T-helper 17 cell (primary cell): ENCODE results near the gene DMXL2. TPM values are rescaled to one million over a fixed set of nuclear protein-coding genes. Genes with fewer than 3 reads are reported as not detected.
"Not testable (repeated sequence)": the region's sequence is repeated elsewhere in the genome, so short reads cannot be mapped to it uniquely, and the experiment has no call there.

Experiments used
- ATAC-seq: fragments of 150-1000 bp; cut with Tn5 transposase; 2 replicates; pipeline ENCODE4 v1.10.0; 2021; ENCODE audit warnings: mild to moderate bottlenecking, moderate library complexity
- DNase-seq, 3 donors: peaks; one replicate each; pipeline versions ENCODE4 v3.0.0 to v3.0.0-alpha.2; 2020 to 2021
- H3K9me3 ChIP-seq: one replicate; pipeline ENCODE4 v1.7.0; 2013; ENCODE audit warnings: low read length, mild to moderate bottlenecking; ENCODE audit not compliant: control insufficient read depth, poor library complexity, severe bottlenecking
- H3K27ac Mint-ChIP-seq: one replicate; pipeline ENCODE4 v1.8.0; 2022; ENCODE audit warnings: mild to moderate bottlenecking, moderate library complexity, mixed read lengths
- H3K27me3 Mint-ChIP-seq: one replicate; pipeline ENCODE4 v1.8.0; 2022; ENCODE audit warnings: mixed read lengths
- H3K36me3 Mint-ChIP-seq: one replicate; pipeline ENCODE4 v1.8.0; 2022; ENCODE audit warnings: low read depth, mixed read lengths
- H3K4me1 Mint-ChIP-seq: one replicate; pipeline ENCODE4 v1.8.0; 2022; ENCODE audit warnings: mild to moderate bottlenecking, mixed read lengths
- H3K4me3 Mint-ChIP-seq: one replicate; pipeline ENCODE4 v1.8.0; 2022; ENCODE audit warnings: mild to moderate bottlenecking, moderate library complexity, mixed read lengths
- total RNA-seq, 4 donors: library from RNA in 2 of 4; stranded (reverse) in 2 of 4; gene quantifications; one replicate each; pipeline ENCODE4 v1.2.3 and lab custom pipeline; 2022 to 2026

The DMXL2 gene
- total RNA-seq, 2 donors from 2014 or later = 5.5 to 7.5 TPM

- ATAC-seq = no peak
- H3K27ac Mint-ChIP-seq = no peak overlapping the region
- no peak overlapping the region for H3K4me3 Mint-ChIP-seq
- H3K4me1 Mint-ChIP-seq = no peaks in the 10 kb centered on the region
- no peaks in the 10 kb centered on the region for H3K27me3 Mint-ChIP-seq
- DNase-seq = no peak
- no peaks in the 10 kb centered on the region for H3K36me3 Mint-ChIP-seq
- H3K9me3 ChIP-seq = no peaks in the 10 kb centered on the region
Measured at GRCh38 chr15:51579012-51579411, 43.6 kb downstream of the DMXL2 start.

- Mint-ChIP-seq H3K4me3 (no peak overlapping the region), H3K4me1 (no peaks in the 10 kb centered on the region), H3K27ac (no peak overlapping the region), H3K36me3 (no peaks in the 10 kb centered on the region), H3K27me3 (no peaks in the 10 kb centered on the region)
- DNase-seq (no peak), ATAC-seq (no peak)
- no peaks in the 10 kb centered on the region for H3K9me3 ChIP-seq
Measured at GRCh38 chr15:51577636-51578304, 44.8 kb downstream of the DMXL2 start.

GRCh38 chr15:51576911-51577500 is 45.6 kb downstream of the DMXL2 start:
- H3K4me3 Mint-ChIP-seq = no peak overlapping the region
- H3K4me1 Mint-ChIP-seq = no peaks in the 10 kb centered on the region
- no peaks in the 10 kb centered on the region for H3K27me3 Mint-ChIP-seq
- no peaks in the 10 kb centered on the region for H3K36me3 Mint-ChIP-seq
- no peaks in the 10 kb centered on the region for H3K9me3 ChIP-seq
- DNase-seq (no peak), ATAC-seq (no peak)
- no peak overlapping the region for H3K27ac Mint-ChIP-seq

GRCh38 chr15:51576286-51576850 is 46.2 kb downstream of the DMXL2 start:
- Mint-ChIP-seq H3K4me1 (no peaks in the 10 kb centered on the region), H3K4me3 (no peak overlapping the region), H3K27ac (no peak overlapping the region), H3K36me3 (peaks cover 2% of the 10 kb centered on the region), H3K27me3 (no peaks in the 10 kb centered on the region)
- DNase-seq (no peak), ATAC-seq (no peak)
- H3K9me3 ChIP-seq = no peaks in the 10 kb centered on the region

GRCh38 chr15:51575775-51576174 is 46.8 kb downstream of the DMXL2 start:
- Mint-ChIP-seq H3K4me3 (no peak overlapping the region), H3K4me1 (no peaks in the 10 kb centered on the region), H3K36me3 (peaks cover 2% of the 10 kb centered on the region), H3K27me3 (no peaks in the 10 kb centered on the region), H3K27ac (no peak overlapping the region)
- no peak for DNase-seq
- no peak for ATAC-seq
- H3K9me3 ChIP-seq = no peaks in the 10 kb centered on the region

- H3K36me3 Mint-ChIP-seq, ATAC-seq, H3K4me1 Mint-ChIP-seq, H3K27me3 Mint-ChIP-seq, H3K9me3 ChIP-seq, H3K4me3 Mint-ChIP-seq, DNase-seq, H3K27ac Mint-ChIP-seq: not testable (repeated sequence)
Measured at GRCh38 chr15:51573352-51573751, 49.2 kb downstream of the DMXL2 start.

GRCh38 chr15:51568939-51569784 is 53.4 kb downstream of the DMXL2 start:
- not testable (repeated sequence) for H3K9me3 ChIP-seq, H3K4me1 Mint-ChIP-seq, H3K27me3 Mint-ChIP-seq, H3K36me3 Mint-ChIP-seq, H3K27ac Mint-ChIP-seq, ATAC-seq, H3K4me3 Mint-ChIP-seq, DNase-seq

- Mint-ChIP-seq H3K27ac (no peak overlapping the region), H3K36me3 (no peaks in the 10 kb centered on the region), H3K4me1 (no peaks in the 10 kb centered on the region), H3K27me3 (no peaks in the 10 kb centered on the region), H3K4me3 (no peak overlapping the region)
- H3K9me3 ChIP-seq = no peaks in the 10 kb centered on the region
- ATAC-seq (no peak), DNase-seq (no peak)
Measured at GRCh38 chr15:51561271-51561670, 61.3 kb downstream of the DMXL2 start.

GRCh38 chr15:51558876-51559275 is 63.7 kb downstream of the DMXL2 start:
- ATAC-seq = no peak
- no peaks in the 10 kb centered on the region for H3K4me1 Mint-ChIP-seq
- no peak for DNase-seq
- H3K36me3 Mint-ChIP-seq = peaks cover 4% of the 10 kb centered on the region
- H3K27ac Mint-ChIP-seq = no peak overlapping the region
- no peaks in the 10 kb centered on the region for H3K9me3 ChIP-seq
- H3K4me3 Mint-ChIP-seq = no peak overlapping the region
- no peaks in the 10 kb centered on the region for H3K27me3 Mint-ChIP-seq

- no peak for DNase-seq
- Mint-ChIP-seq H3K27ac (no peak overlapping the region), H3K4me3 (no peak overlapping the region), H3K27me3 (no peaks in the 10 kb centered on the region), H3K36me3 (peaks cover 4% of the 10 kb centered on the region), H3K4me1 (no peaks in the 10 kb centered on the region)
- ATAC-seq = no peak
- H3K9me3 ChIP-seq = no peaks in the 10 kb centered on the region
Measured at GRCh38 chr15:51558411-51558810, 64.2 kb downstream of the DMXL2 start.

- H3K36me3 Mint-ChIP-seq = peaks cover 6% of the 10 kb centered on the region
- peaks cover 6% of the 10 kb centered on the region for H3K27me3 Mint-ChIP-seq
- DNase-seq (no peak), ATAC-seq (no peak)
- H3K27ac Mint-ChIP-seq = no peak overlapping the region
- no peaks in the 10 kb centered on the region for H3K9me3 ChIP-seq
- H3K4me3 Mint-ChIP-seq = no peak overlapping the region
- H3K4me1 Mint-ChIP-seq = no peaks in the 10 kb centered on the region
Measured at GRCh38 chr15:51550841-51551240, 71.7 kb downstream of the DMXL2 start.

- DNase-seq (no peak), ATAC-seq (no peak)
- no peaks in the 10 kb centered on the region for H3K4me1 Mint-ChIP-seq
- no peak overlapping the region for H3K27ac Mint-ChIP-seq
- no peak overlapping the region for H3K4me3 Mint-ChIP-seq
- H3K36me3 Mint-ChIP-seq = peaks cover 4% of the 10 kb centered on the region
- peaks cover 3% of the 10 kb centered on the region for H3K27me3 Mint-ChIP-seq
- no peaks in the 10 kb centered on the region for H3K9me3 ChIP-seq
Measured at GRCh38 chr15:51547656-51548055, 74.9 kb downstream of the DMXL2 start.

- H3K9me3 ChIP-seq = no peaks in the 10 kb centered on the region
- Mint-ChIP-seq H3K27ac (no peak overlapping the region), H3K4me1 (no peaks in the 10 kb centered on the region), H3K27me3 (no peaks in the 10 kb centered on the region), H3K36me3 (peaks cover 3% of the 10 kb centered on the region), H3K4me3 (no peak overlapping the region)
- ATAC-seq (no peak), DNase-seq (no peak)
Measured at GRCh38 chr15:51536965-51537574, 85.5 kb downstream of the DMXL2 start.
